SK-N-MC (cell line): ENCODE data around the gene DNASE1L1.

Source experiments
- DNase-seq: peaks from one replicate; pipeline ENCODE4 v3.0.0-alpha.2; 2011; ENCODE audit warnings: low read depth, low spot score
- H3K27ac ChIP-seq: fragments of 200-600 bp; sonication (generic); 2 replicates; pipeline ENCODE4 v1.5.1; 2016; ENCODE audit warnings: mixed run types
- H3K36me3 ChIP-seq: fragments of 200-600 bp; sonication (generic); 2 replicates; pipeline ENCODE4 v1.6.1; 2017; ENCODE audit warnings: antibody characterized with exemption, low read length, mixed read lengths; ENCODE audit not compliant: insufficient read depth
- H3K4me3 ChIP-seq: fragments of 200-600 bp; sonication (generic); 2 replicates; pipeline ENCODE4 v1.5.1; 2016
- H3K9ac ChIP-seq: fragments of 200-600 bp; sonication (generic); 2 replicates; pipeline ENCODE4 v1.8.0; 2017; ENCODE audit warnings: mixed run types, mixed read lengths; ENCODE audit not compliant: insufficient read length
- H3K9me3 ChIP-seq: fragments of 200-600 bp; sonication (generic); 2 replicates; pipeline ENCODE4 v1.6.1; 2017; ENCODE audit warnings: low read depth, mild to moderate bottlenecking, antibody characterized with exemption, low read length, moderate library complexity, mixed read lengths
- EZH2 ChIP-seq: fragments of 200-600 bp; sonication (generic); IDR thresholded peaks from one replicate; pipeline ENCODE4 v1.6.1; 2017; ENCODE audit warnings: antibody characterized with exemption
- FOXP2 ChIP-seq: optimal IDR thresholded peaks from 2 replicates; pipeline ENCODE3; 2011; ENCODE audit warnings: mild to moderate bottlenecking, moderate library complexity; ENCODE audit not compliant: insufficient read depth; ENCODE audit errors: extremely low read length, control extremely low read depth
- POLR2AphosphoS5 ChIP-seq: IDR thresholded peaks from 2 replicates; pipeline ENCODE4 v1.6.1; 2012; ENCODE audit warnings: mild to moderate bottlenecking, low read depth, low read length, borderline replicate concordance

Gene DNASE1L1

GRCh38 chrX:154432210-154432609 lies 23.2 kb upstream of the DNASE1L1 start:
- no peak for TF ChIP-seq FOXP2
- no peak for TF ChIP-seq EZH2
- no peak for TF ChIP-seq POLR2AphosphoS5
- no peak for DNase-seq
- no peak overlapping the region for H3K4me3 ChIP-seq

GRCh38 chrX:154431341-154431740 lies 22.3 kb upstream of the DNASE1L1 start:
- Histone ChIP-seq H3K36me3 (no peaks in the 10 kb centered on the region; the same call in 1 of the 2 replicates), H3K4me3 (no peak overlapping the region), H3K9ac (no peak overlapping the region), H3K27ac (no peak overlapping the region), H3K9me3 (no peaks in the 10 kb centered on the region)
- DNase-seq, result no peak
- TF ChIP-seq POLR2AphosphoS5, result no peak
- no peak for TF ChIP-seq EZH2
- no peak for TF ChIP-seq FOXP2

More at GRCh38 chrX:154432210-154432609, 23.2 kb upstream of the DNASE1L1 start:
- no peaks in the 10 kb centered on the region; the same call in 1 of the 2 replicates for H3K36me3 ChIP-seq
- no peak overlapping the region for H3K27ac ChIP-seq
- H3K9ac ChIP-seq, result no peak overlapping the region
- no peaks in the 10 kb centered on the region for H3K9me3 ChIP-seq

GRCh38 chrX:154430916-154431315 lies 21.9 kb upstream of the DNASE1L1 start:
- DNase-seq, result no peak
- TF ChIP-seq POLR2AphosphoS5 (no peak), FOXP2 (no peak), EZH2 (no peak)
- Histone ChIP-seq H3K9ac (no peak overlapping the region), H3K27ac (no peak overlapping the region), H3K4me3 (no peak overlapping the region), H3K36me3 (no peaks in the 10 kb centered on the region; the same call in 1 of the 2 replicates), H3K9me3 (no peaks in the 10 kb centered on the region)

- no peak overlapping the region for H3K9ac ChIP-seq
- H3K27ac ChIP-seq, result no peak overlapping the region
- no peak for DNase-seq
- no peaks in the 10 kb centered on the region; the same call in 1 of the 2 replicates for H3K36me3 ChIP-seq
- H3K9me3 ChIP-seq, result no peaks in the 10 kb centered on the region
- TF ChIP-seq POLR2AphosphoS5 (no peak), FOXP2 (no peak), EZH2 (no peak)
- H3K4me3 ChIP-seq, result no peak overlapping the region
Observed at GRCh38 chrX:154430479-154430878, 21.4 kb upstream of the DNASE1L1 start.

GRCh38 chrX:154429711-154430110 lies 20.7 kb upstream of the DNASE1L1 start:
- H3K9me3 ChIP-seq, result no peaks in the 10 kb centered on the region
- DNase-seq, result no peak
- TF ChIP-seq FOXP2 (no peak), POLR2AphosphoS5 (no peak), EZH2 (no peak)
- H3K4me3 ChIP-seq, result peak overlapping the region; percentile 81
- H3K36me3 ChIP-seq, result no peaks in the 10 kb centered on the region; the same call in 1 of the 2 replicates
- no peak overlapping the region for H3K9ac ChIP-seq
- no peak overlapping the region for H3K27ac ChIP-seq

- Histone ChIP-seq H3K9me3 (no peaks in the 10 kb centered on the region), H3K36me3 (no peaks in the 10 kb centered on the region; the same call in 1 of the 2 replicates), H3K27ac (0 out of 2 replicates have a peak within 1 kb of the TSS, but pooled peaks have one; percentile 21), H3K4me3 (peak within 1 kb of the TSS; percentile 81), H3K9ac (peak within 1 kb of the TSS; percentile 66)
- DNase-seq, result peak; percentile 68
- TF ChIP-seq POLR2AphosphoS5 (peak; percentile 73; the same call in 1 of the 2 replicates), EZH2 (no peak), FOXP2 (no peak)
Observed at GRCh38 chrX:154428176-154429171, 19.4 kb upstream of the DNASE1L1 start, which contains the start of gene ATP6AP1. ATP6AP1 (plus strand) TSS chrX:154428677; CDS start chrX:154428693, 16 bp downstream.

- no peak overlapping the region for H3K9ac ChIP-seq
- H3K27ac ChIP-seq, result no peak overlapping the region
- no peak for DNase-seq
Observed at GRCh38 chrX:154426916-154427770, 18.1 kb upstream of the DNASE1L1 start.

GRCh38 chrX:154420402-154420756 lies 11.3 kb upstream of the DNASE1L1 start:
- Histone ChIP-seq H3K27ac (no peak overlapping the region), H3K9me3 (no peaks in the 10 kb centered on the region), H3K36me3 (no peaks in the 10 kb centered on the region), H3K4me3 (no peak overlapping the region), H3K9ac (no peak overlapping the region)
- TF ChIP-seq POLR2AphosphoS5 (no peak), EZH2 (no peak), FOXP2 (no peak)
- no peak for DNase-seq

More at GRCh38 chrX:154426916-154427770, 18.1 kb upstream of the DNASE1L1 start:
- no peak overlapping the region for H3K4me3 ChIP-seq
- H3K36me3 ChIP-seq, result no peaks in the 10 kb centered on the region; the same call in 1 of the 2 replicates
- no peaks in the 10 kb centered on the region for H3K9me3 ChIP-seq
- TF ChIP-seq FOXP2, result no peak
- no peak for TF ChIP-seq EZH2
- TF ChIP-seq POLR2AphosphoS5, result no peak
